Lung (tissue), 12 donors: ENCODE results near the gene C1QTNF6. TPM values are rescaled to one million over a fixed set of nuclear protein-coding genes. Genes with fewer than 3 reads are reported as not detected.

ENCODE experiments used
- ATAC-seq: fragments of 200-7000 bp; cut with Tn5 transposase; one replicate; pipeline ENCODE4 v1.9.1; 2020; ENCODE audit warnings: moderate number of reproducible peaks; ENCODE audit not compliant: insufficient read depth, low FRiP score
- DNase-seq, 3 donors: peaks; one replicate each; pipeline ENCODE4 v3.0.0-alpha.2; 2013 to 2017
- H3K27ac ChIP-seq, 2 donors: one replicate each; pipeline ENCODE4 v1.5.1; 2013; ENCODE audit warnings: mild to moderate bottlenecking in 2 of 2, moderate library complexity in 2 of 2, control low read depth in 1 of 2, inconsistent platforms in 1 of 2, low read depth in 1 of 2, low read length in 1 of 2
- H3K27me3 ChIP-seq, 3 donors: one replicate each; pipeline ENCODE4 v1.5.1; 2013; ENCODE audit warnings: low read length in 2 of 3; ENCODE audit not compliant: control insufficient read depth in 3 of 3, insufficient read depth in 3 of 3
- H3K36me3 ChIP-seq, 4 donors: one replicate each; pipeline ENCODE4 v1.5.1; 2013; ENCODE audit warnings: low read length in 4 of 4, mild to moderate bottlenecking in 1 of 4, moderate library complexity in 1 of 4; ENCODE audit not compliant: control insufficient read depth in 4 of 4, insufficient read depth in 4 of 4
- H3K4me1 ChIP-seq, 5 donors: one replicate each; pipeline ENCODE4 v1.5.1; 2013; ENCODE audit warnings: low read length in 5 of 5, mild to moderate bottlenecking in 2 of 5, moderate library complexity in 1 of 5; ENCODE audit not compliant: control insufficient read depth in 5 of 5, insufficient read depth in 5 of 5
- H3K4me3 ChIP-seq: one replicate; pipeline ENCODE4 v1.5.1; 2013; ENCODE audit warnings: mild to moderate bottlenecking, control low read depth, moderate library complexity
- H3K9ac ChIP-seq, 2 donors: one replicate each; pipeline ENCODE4 v1.5.1; 2013; ENCODE audit warnings: low read length in 2 of 2, control low read depth in 1 of 2; ENCODE audit not compliant: insufficient read depth in 1 of 2
- H3K9me3 ChIP-seq, 4 donors: one replicate each; pipeline ENCODE4 v1.5.1; 2013; ENCODE audit warnings: low read length in 3 of 4, mild to moderate bottlenecking in 1 of 4, moderate library complexity in 1 of 4; ENCODE audit not compliant: control insufficient read depth in 4 of 4, insufficient read depth in 3 of 4
- WGBS, 2 donors: extraction: QIAGEN DNeasy Blood & Tissue Kit; methylation state at CpG; one replicate each; pipeline ENCODE4 v1.1.7; 2013; 5-methylcytosine and 5-hydroxymethylcytosine counted together
- polyA plus RNA-seq, 2 donors: library from polyadenylated mRNA; stranded (reverse); fragments of 200-250 nt; gene quantifications; one replicate each; pipeline ENCODE4 v1.2.1, GENCODE V29; 2013
- total RNA-seq, 2 donors: library from RNA; depleted of rRNA in 1 of 2; stranded (reverse); fragments of >200 nt in 1 of 2; gene quantifications; one replicate each; pipeline ENCODE4 v1.2.1, GENCODE V29; 2014 to 2021
- TF ChIP-seq, protein P1 (sequence below): IDR thresholded peaks from 2 replicates; pipeline ENCODE4 v1.5.1; 2012; ENCODE audit warnings: mild to moderate bottlenecking; ENCODE audit errors: control extremely low read depth, extremely low read depth
- donor health status: control.
- donor health status: control.
- donor health status: Bipolar disorder and iron deficiency.
- donor health status: healthy.
- donor health status: DM: yes; HTN: yes; CAD: no.

Gene C1QTNF6
- total and polyA plus RNA-seq, 4 donors: 3.8 to 14.0 (median 4.3) TPM

DNA sequence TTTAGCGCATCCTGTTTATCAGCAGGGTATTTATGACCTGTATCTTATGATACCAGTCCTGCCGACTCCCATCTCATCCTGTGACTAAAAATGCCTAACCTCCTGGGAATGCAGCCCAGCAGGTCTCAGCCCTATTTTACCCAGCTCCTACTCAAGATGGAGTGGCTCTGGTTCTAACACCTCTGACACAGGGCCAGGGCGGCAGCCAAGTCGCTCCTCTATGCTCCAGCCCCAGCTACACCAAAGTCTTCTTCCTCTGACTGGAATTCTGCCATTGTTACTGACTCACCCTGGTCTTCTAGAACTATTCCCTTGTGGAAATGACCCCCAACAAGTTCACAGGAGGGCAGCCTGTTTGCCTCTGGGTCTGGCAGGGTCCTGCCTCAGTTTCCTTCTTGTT, 7.9 kb upstream of the C1QTNF6 start:
- DNase-seq (no peak), ATAC-seq (no peak)
- TF ChIP-seq, protein P1, sequence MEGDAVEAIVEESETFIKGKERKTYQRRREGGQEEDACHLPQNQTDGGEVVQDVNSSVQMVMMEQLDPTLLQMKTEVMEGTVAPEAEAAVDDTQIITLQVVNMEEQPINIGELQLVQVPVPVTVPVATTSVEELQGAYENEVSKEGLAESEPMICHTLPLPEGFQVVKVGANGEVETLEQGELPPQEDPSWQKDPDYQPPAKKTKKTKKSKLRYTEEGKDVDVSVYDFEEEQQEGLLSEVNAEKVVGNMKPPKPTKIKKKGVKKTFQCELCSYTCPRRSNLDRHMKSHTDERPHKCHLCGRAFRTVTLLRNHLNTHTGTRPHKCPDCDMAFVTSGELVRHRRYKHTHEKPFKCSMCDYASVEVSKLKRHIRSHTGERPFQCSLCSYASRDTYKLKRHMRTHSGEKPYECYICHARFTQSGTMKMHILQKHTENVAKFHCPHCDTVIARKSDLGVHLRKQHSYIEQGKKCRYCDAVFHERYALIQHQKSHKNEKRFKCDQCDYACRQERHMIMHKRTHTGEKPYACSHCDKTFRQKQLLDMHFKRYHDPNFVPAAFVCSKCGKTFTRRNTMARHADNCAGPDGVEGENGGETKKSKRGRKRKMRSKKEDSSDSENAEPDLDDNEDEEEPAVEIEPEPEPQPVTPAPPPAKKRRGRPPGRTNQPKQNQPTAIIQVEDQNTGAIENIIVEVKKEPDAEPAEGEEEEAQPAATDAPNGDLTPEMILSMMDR: no peak
- WGBS, 2 donors: 57 to 72% methylated on average over 4 of the region's 4 CpGs
- peak overlapping the region; percentile 7 to 68 for H3K27ac ChIP-seq
- H3K9me3 ChIP-seq: no peaks in the 10 kb centered on the region
- H3K27me3 ChIP-seq: no peaks in the 10 kb centered on the region
- no peak overlapping the region for H3K9ac ChIP-seq
- no peaks in the 10 kb centered on the region for H3K36me3 ChIP-seq
- no peak overlapping the region for H3K4me3 ChIP-seq
- peaks cover 11 to 26% (median 16%) of the 10 kb centered on the region in 5 donors for H3K4me1 ChIP-seq

DNA sequence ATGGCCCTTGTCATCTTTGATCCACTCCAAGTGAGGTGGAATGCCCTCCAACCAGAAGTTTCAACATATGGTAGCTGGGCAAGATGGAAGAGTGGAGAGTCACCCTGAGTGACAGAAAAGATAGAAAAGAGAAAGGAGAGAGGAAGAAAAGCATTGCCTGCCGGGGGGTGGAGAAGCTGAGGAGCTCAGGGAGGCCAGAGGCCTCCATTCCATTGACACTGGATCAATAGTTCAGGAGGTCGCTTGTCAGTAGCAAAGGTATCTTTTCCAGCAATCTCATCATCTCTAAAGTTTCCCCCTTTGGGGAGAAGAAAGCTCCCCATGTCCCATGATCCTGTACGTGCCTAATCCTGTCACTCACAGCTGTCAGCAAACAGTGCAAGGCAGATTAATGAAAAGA, 6.7 kb upstream of the C1QTNF6 start:
- no peaks in the 10 kb centered on the region for H3K27me3 ChIP-seq
- 93 to 96% methylated on average over 3 of the region's 3 CpGs for WGBS, 2 donors
- no peaks in the 10 kb centered on the region for H3K9me3 ChIP-seq
- no peaks in the 10 kb centered on the region for H3K36me3 ChIP-seq
- H3K4me1 ChIP-seq: peaks cover 11 to 25% (median 16%) of the 10 kb centered on the region in 5 donors
- H3K27ac ChIP-seq: no peak overlapping the region
- ATAC-seq (no peak), DNase-seq (no peak)
- H3K4me3 ChIP-seq: no peak overlapping the region
- TF ChIP-seq, protein P1: no peak
- H3K9ac ChIP-seq: no peak overlapping the region

DNA sequence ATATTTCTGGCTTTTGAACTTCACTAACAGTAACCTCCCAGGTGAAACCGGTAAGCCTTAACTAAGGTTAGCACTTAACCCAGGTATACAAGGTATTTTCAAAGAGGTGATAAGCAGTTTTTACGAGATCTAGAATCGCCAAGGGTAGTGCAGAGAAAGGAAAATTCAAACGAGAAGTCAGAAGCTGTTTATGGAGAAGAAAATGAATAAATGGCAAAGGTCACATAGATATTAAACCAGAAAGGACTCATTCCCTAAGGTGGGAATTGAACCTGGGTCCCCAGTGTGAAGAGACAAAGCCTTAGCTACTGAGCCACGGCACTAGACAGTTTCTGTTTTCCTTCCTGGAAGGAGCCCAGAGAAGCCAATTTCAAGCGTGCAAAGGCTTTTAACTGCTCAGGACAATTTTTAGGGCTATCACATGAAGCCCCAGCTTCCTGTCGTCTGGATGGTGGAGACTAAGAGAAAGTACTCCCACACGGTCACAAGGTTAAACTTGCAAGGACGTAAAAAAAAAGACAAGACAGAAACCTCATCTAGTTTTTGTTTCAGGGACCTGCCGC, 5.7 kb upstream of the C1QTNF6 start:
- Histone ChIP-seq H3K27me3 (no peaks in the 10 kb centered on the region), H3K4me3 (no peak overlapping the region), H3K4me1 (peaks cover 14 to 33% (median 19%) of the 10 kb centered on the region in 5 donors), H3K9ac (no peak overlapping the region), H3K9me3 (no peaks in the 10 kb centered on the region), H3K36me3 (no peaks in the 10 kb centered on the region), H3K27ac (no peak overlapping the region)
- 54 to 55% methylated on average over 10 of the region's 10 CpGs for WGBS, 2 donors
- no peak for ATAC-seq
- TF ChIP-seq, protein P1: no peak
- peak in 2 of 3 donors; percentile 23 to 32 for DNase-seq

DNA sequence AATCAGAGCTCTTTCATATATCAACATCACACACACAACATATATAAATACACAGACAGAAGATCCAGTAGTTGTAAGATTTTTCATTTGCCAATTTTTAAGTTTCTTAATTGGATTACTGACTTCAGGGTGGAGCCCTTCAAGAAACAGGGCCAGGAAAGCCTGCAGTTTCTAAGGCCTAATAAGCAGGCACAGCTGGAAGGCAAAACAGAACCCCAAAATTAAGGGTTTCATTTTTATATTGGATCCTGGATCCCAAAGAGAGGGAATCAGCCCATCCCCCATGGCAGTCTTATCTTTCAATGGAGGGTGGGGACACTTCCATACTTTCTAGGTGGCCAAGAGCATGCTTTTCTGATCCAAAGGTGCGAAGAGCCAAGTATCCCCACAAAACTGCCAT, 4.7 kb upstream of the C1QTNF6 start:
- TF ChIP-seq, protein P1: no peak
- Histone ChIP-seq H3K4me1 (peaks cover 12 to 36% (median 20%) of the 10 kb centered on the region in 5 donors), H3K27ac (no peak overlapping the region), H3K27me3 (no peaks in the 10 kb centered on the region), H3K4me3 (no peak overlapping the region), H3K9me3 (no peaks in the 10 kb centered on the region), H3K36me3 (no peaks in the 10 kb centered on the region), H3K9ac (no peak overlapping the region)
- ATAC-seq: no peak
- WGBS, 2 donors: 95 to 96% methylated on average over 1 of the region's 1 CpG
- no peak for DNase-seq
